Raji (cell line): ENCODE measurements around the gene RYR3.

Experiments
- POLR2A ChIP-seq: IDR thresholded peaks from 2 replicates; pipeline ENCODE4 v1.6.1; 2011; ENCODE audit warnings: low read depth, low read length, control low read depth; ENCODE audit not compliant: insufficient read depth

The RYR3 gene

DNA sequence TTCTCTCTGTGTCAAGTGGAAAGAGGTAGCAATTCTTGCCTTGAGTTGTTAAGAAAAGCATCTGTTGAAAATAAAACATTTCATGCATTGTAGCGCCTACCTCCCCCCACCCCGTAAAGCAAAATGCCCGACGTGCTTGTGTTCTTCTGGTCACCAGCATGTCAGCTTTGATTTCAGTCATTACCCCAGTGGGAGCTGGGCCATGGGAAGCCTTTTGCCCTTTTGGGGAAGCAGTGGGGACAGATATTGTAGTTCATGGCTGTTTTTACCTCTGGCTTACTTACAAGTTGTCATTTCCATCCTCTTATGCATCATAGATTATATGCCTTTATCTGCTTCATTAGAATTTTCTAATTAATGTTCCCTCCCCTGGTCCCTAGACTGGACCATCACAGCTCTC, 328.7 kb downstream of the RYR3 start:
- no peak for TF ChIP-seq POLR2A

DNA sequence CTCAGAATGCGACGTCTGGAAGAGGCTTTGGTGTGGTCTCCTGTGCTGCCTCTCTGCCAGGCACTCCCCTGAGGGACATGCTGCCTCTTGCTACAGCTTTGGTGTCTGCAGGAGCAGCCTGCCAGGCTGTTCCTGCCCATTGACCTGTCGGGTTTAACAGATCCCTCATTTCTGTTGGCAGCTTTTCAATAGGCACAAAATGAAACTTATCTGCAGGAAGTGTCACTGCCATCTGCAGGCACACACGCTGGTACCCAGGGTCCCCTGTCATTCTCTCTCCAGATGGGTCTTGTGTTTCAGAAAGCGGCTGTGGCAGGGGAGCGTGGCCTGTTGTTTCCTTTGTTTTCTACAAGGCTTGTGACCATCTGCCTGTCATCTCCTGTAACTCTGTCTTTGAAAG, 329.2 kb downstream of the RYR3 start:
- TF ChIP-seq POLR2A = no peak

DNA sequence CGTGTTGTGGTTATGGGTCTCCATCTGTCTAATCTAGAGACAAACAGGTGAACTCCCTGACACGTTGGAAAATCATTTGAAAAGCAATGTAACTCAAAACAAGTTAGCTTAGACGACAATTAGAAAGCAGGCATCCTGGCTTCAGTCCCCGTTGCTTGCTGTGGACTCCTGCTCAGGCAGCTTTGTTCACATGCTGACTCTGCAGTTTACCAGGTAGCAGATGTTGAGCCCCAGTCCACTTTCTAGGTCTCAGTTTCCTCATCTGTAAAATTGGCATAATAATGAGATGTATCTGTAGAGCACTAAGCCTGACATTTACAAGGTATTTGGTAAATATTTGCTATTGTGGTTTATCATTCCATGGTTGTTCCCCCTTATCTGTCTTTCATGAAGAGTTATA, 330.3 kb downstream of the RYR3 start:
- no peak for TF ChIP-seq POLR2A

DNA sequence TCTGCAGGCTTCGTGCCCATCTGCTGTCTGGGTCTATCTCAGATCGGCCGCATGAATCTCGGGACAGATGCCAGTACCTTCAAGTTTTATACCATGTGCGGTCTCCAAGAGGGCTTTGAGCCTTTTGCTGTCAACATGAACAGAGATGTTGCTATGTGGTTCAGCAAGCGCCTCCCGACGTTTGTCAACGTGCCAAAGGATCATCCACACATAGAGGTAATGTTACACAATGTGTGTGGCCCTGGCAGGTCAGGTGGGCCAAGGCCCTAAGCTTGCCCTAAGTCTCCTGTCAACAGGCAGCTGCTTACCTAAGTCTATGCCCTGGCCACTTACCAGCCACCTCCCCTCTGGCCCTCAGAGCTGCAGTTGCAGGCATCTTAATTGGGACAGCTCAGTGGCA, 333.5 kb downstream of the RYR3 start:
- TF ChIP-seq POLR2A = no peak

DNA sequence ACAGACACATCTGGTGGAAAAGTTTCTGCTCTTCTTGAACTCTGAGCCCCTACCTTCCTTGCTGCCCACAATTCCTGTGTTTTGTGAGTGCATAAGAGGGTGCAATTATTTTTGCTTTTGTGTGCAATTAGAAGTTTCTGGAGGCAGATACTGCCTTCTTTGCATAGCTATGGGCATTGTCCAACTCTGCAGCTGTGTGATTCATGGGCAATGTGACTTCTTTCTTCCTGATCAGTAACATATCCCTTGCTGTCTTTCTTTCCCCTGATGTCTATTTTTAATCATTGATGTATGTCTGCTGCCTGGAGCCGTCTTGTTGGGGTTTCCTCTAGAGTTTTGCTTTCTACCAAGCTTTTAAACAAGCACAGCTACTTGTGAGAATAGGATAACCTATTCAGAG, 336.0 kb downstream of the RYR3 start:
- TF ChIP-seq POLR2A = no peak

DNA sequence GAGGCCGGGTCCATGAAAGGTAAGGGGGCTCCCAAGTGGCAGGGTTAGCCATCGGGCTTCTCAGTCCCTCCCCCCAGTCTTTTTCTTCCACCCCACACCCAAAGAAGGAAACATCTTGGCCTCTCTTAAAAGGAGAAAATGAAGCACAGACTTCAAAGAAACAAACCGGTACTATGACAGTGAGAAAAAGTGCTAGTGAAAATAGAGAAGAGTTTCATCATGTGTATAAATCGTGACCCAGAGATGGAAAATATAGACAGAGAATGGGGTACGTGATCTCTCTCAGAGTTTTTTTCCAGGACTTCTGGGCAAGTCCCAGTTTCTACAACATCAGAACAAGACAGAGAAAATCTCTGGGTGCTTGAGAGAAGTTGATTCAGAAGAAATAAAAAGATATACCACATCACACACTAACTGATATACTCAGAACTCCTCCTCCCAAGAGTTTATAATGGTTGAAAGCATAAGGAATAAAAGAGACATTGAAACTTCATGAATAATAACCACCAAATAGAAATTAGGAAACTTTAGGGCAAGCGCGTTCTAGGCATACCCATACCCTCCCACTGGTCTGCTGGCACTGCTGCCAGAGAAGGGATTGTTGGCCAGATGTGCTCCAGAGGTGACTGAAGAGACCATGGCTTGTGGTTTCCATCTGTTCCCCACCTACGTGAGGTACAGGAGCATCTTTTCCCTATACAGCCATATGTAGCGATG, 338.6 kb downstream of the RYR3 start:
- no peak for TF ChIP-seq POLR2A

DNA sequence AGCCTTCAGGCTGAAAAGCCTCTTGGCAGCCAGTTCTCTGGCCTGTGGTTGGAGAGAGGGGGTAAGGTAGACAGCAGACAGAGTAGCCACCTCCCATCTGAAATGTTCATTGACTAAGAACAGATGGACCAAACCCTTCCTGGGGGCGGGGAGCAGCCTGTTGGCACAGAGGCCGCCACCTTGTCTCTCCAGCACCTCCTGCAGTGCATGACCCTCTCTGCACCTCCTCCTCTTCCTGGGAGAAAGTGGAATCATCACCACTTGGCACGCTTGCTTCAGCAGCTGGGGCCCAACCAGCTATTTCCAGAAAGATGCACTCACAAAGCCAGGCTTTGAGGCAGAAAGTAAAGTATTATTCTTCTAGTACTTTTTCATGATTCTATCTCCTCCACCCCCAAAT, 344.1 kb downstream of the RYR3 start:
- TF ChIP-seq POLR2A = no peak

DNA sequence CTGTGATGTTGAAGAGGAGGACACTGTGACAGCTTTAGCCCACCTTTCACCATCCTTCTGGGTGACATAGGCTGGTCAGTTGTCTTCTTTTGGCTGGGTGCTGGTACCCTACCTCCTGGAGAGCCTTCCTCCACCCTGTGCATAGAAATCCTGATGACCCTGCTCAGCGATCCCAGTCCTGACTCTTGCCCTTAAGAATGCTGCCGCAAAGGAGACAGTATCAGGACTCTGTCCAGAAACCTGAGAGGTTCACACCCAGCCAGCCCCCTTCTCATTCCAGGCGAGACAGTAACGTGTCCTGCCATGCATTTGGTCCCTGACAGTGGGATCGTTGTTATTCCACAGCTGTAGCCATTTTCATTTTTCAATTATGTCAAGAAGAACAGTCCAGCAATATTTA, 344.7 kb downstream of the RYR3 start:
- no peak for TF ChIP-seq POLR2A

DNA sequence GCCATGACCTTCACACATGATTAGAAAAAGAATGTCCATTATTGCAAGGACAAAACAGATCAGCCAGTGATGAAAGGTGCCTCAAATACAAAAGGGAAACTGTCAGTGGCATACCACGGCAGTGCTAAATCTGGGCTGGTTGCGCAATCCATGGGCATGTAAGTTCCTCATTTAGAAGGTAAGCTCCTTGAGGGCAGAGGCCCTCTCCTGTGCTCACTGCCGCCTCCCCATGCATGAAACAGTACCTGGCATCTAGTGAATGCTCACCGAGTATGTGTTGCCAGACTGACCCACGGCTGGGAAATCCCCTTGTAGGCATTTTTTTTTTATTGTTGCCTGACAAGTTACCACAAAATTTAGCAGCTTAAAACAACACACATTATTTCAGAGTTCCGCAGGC, 345.4 kb downstream of the RYR3 start:
- TF ChIP-seq POLR2A = no peak

DNA sequence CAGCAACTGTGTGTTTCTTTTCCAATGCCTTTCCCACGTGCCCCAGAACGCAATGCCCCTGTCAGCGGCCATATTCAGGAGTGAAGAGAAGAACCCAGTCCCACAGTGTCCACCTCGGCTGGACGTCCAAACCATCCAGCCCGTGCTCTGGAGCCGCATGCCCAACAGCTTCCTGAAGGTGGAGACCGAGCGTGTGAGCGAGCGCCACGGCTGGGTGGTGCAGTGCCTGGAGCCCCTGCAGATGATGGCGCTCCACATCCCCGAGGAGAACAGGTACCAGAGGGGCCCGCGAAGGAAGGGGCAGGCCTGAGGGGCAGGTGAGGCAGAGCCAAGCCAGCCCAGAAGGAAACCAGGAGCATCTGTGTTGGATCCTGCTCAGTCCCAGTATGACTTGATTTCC, 349.4 kb downstream of the RYR3 start:
- no peak for TF ChIP-seq POLR2A

DNA sequence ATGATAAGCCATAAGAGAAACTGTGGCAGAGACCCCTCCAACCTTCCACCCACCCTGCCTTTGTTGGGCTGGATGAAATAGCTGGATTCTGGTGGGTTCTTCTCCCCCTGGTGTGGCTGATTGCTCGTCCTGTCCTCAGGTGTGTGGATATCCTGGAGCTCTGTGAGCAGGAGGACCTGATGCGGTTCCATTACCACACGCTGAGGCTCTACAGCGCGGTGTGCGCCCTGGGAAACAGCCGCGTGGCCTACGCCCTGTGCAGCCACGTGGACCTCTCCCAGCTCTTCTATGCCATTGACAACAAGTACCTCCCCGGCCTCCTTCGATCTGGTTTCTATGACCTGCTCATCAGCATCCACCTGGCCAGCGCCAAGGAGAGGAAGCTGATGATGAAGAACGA, 351.2 kb downstream of the RYR3 start:
- TF ChIP-seq POLR2A = no peak

DNA sequence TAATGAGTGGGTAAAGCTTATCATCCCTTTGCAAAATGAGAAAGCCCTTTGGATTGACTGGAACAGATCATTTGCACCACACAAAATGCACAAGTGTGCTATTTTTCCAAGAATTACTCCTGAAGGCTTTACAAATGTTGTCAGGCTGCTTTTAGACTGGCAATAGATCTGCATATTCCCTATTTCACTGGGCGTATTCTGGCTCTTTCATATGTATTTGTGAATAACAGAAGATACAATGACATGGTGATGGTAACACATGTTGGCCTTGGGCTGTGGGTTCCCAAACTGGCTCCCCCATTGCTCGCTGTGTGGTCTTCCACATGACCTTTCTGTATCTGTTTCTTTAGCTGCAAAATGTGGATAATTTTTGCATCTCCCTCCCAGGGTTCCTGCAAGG, 354.2 kb downstream of the RYR3 start:
- TF ChIP-seq POLR2A = no peak

DNA sequence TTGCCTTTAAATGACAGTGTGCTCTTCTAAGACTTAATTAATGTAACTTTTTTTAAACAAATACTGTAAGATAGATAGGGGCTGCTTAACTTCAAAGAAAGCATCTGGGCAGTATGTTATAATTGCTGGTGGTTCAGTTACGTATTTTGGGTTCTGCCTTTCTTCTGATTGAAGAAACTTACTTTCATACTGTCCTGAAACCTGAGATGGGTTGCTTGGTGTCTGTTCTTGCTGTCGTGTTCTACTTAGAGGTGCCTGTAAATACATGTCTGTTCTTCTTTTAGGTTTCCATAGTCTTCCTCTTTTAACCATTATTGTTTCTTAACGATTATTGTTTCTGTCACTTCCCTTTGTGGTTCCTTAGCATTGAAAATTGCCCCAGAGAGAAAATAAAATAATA, 359.8 kb downstream of the RYR3 start:
- no peak for TF ChIP-seq POLR2A

DNA sequence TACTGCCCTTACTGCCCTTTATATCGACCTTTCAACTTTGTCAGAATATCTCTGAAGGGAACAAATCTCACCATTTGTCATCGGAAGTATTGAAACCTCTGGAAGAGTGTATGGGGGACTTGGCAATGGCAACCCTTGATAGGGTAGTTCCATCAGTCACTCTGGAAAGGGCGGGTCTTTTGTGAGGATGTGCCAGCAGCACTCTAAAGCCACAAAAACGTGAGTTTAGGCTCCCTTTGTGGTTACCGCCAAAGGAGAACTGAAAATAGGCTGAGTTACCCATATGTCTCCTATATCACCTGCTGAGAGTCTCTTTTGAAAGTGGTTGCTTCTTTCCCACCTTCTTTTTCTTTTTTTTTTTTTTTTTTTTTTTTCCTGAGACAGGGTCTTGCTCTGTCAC, 360.7 kb downstream of the RYR3 start:
- no peak for TF ChIP-seq POLR2A

DNA sequence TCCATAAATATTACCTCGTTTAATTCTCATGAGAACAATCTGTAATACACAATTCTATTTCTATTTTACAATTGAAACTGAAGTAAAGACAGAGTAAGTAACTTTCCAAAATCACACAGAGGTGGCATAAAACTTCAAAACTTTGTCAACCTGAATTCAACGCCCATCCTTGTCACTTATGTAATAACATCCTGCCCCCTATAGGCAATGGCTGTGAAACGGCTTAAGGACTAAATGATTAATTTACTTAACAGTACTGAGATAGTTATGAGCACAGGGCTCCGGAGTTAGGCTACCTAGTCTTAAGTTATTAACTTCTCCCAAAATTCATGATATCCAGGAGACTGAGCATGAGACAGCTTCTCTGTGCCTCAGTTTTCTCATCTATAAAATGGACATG, 364.5 kb downstream of the RYR3 start:
- TF ChIP-seq POLR2A = no peak

DNA sequence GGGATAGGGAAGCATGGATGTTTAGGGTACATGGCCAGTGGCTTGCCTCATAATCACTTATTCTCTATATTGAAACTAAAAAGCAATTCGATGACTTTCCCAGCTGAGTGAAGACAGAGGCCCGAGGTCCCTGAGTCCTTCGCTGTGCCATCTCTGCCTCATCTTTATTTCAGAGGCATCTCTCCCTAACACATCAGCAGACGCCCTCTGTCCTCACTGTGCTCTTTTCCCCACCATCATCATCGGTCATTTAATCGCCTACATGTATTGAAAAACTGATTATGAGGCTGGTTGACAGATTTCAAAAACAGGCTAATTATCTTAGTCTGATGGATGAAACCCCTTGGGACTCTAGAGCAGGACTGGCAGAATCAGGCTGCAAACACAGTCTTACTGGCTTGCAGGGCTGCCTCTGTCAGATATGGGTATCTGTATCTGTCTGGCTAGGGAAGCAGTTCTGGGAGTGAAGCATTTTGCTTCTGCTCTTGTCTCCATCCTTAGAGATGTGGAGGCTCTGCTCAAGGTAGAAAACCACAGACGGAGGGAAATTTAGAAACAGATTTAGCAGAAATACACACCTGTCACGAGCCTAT, 366.6 kb downstream of the RYR3 start:
- no peak for TF ChIP-seq POLR2A

DNA sequence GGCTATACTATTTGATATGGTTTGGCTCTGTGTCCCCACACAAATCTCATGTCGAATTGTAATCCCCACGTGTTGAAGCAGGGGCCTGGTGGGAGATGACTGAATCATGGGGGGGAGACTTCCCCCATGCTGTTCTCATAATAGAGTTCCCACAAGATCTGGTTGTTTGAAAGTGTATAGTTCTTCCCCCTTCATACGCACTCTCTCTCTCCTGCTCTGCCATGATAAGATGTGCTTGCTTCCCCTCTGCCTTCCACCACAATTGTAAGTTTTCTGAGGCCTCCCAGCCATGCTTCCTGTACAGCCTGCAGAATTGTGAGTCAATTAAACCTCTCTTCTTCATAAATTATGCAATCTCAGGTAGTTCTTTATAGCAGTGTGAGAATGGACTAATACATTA, 367.4 kb downstream of the RYR3 start:
- TF ChIP-seq POLR2A = no peak

DNA sequence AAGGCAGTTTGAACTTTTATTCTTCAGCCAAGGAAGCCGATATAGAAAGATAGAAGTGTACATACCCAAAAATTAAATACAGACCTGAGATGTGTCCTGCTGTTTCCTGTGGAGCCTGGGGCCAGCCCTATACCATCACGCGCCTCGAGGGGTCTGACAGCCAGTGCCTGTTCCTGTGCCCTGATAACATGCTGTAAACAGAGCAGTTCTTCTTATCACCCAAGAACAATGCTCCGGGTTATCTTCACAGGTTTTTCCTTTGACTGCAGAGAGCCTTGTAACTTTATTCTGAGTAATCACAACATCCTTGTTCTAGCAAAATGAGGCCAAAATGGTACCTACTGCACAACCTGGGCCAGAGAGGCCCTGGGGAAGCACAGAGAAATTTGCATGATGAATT, 367.8 kb downstream of the RYR3 start:
- no peak for TF ChIP-seq POLR2A

DNA sequence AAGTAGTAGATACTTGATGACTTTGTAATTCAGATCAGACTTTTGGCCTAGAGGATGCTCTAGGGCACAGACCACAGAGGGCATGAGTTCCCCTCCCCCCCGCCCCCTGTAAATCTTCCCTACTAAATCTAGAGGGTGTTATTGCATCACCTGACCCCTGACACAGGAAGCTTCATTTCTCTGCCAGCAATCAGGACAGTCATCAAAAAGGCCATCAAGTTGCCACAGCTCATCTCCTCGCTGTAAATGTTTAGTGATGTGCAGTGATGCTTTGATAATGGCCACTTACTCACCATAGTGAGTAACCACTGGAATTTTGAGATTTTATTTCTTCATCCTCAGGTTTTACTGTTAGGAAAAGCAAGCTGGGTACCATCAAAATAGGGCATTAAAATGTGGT, 368.3 kb downstream of the RYR3 start:
- no peak for TF ChIP-seq POLR2A
